HEK293 (cell line): ENCODE data around the gene CHI3L1.
A peak's percentile ranks its signal among the peaks of the same experiment; 100 is the strongest.

Experiments used
- CTCF ChIA-PET: fragments of 350-600 bp; formaldehyde crosslinking; extraction: SDS; loops from one replicate; lab custom pipeline; 2021; ENCODE audit warnings: antibody characterized with exemption; lab: Yijun Ruan, JAX
- POLR2A ChIA-PET: fragments of 300-600 bp; formaldehyde crosslinking; extraction: SDS; loops from one replicate; lab custom pipeline; 2020; ENCODE audit warnings: antibody characterized with exemption, inconsistent platforms; lab: Yijun Ruan, JAX
- H3K27ac ChIP-seq: fragments of 200-500 bp; sonication (Bioruptor generic); 2 replicates; pipeline ENCODE4 v1.5.1; 2014; ENCODE audit warnings: low read depth, low read length, control low read depth, inconsistent platforms; ENCODE audit errors: extremely low read depth
- H3K36me3 ChIP-seq, 2 experiments: fragments of 200-500 bp in 1 of 2; sonication (Bioruptor generic) in 1 of 2; 1 replicate in 1 of 2; 2 replicates in 1 of 2; pipeline ENCODE4 v1.5.1; 2014 to 2017; ENCODE audit warnings: inconsistent platforms in 2 of 2, low read length in 2 of 2; ENCODE audit not compliant: control insufficient read depth in 2 of 2, insufficient read depth in 1 of 2
- H3K4me1 ChIP-seq: fragments of 200-500 bp; sonication (Bioruptor generic); 2 replicates; pipeline ENCODE4 v1.5.1; 2014; ENCODE audit warnings: mild to moderate bottlenecking, low read length, inconsistent platforms; ENCODE audit not compliant: control insufficient read depth, insufficient read depth
- H3K4me3 ChIP-seq: 2 replicates; pipeline ENCODE4 v1.5.1; 2011; ENCODE audit warnings: low read depth, mild to moderate bottlenecking, control low read depth, low read length, moderate library complexity
- H3K9me3 ChIP-seq: fragments of 200-500 bp; sonication (Bioruptor generic); 2 replicates; pipeline ENCODE4 v1.5.1; 2014; ENCODE audit warnings: low read depth, low read length, inconsistent platforms; ENCODE audit not compliant: control insufficient read depth, insufficient read depth
- AEBP2 ChIP-seq: fragments of 450-650 bp; formaldehyde crosslinking; IDR thresholded peaks from 2 replicates; pipeline ENCODE4 v1.5.1; 2016; ENCODE audit warnings: missing biosample characterization, missing genetic modification characterization, borderline replicate concordance
- ATF2 ChIP-seq: fragments of 450-650 bp; formaldehyde crosslinking; IDR thresholded peaks from 2 replicates; pipeline ENCODE4 v1.5.1; 2016; ENCODE audit warnings: missing biosample characterization, missing genetic modification characterization, low read depth
- GLI4 ChIP-seq: fragments of 450-650 bp; formaldehyde crosslinking; IDR thresholded peaks from 2 replicates; pipeline ENCODE4 v1.5.1; 2016; ENCODE audit warnings: missing biosample characterization, missing genetic modification characterization
- GLIS1 ChIP-seq: fragments of 450-650 bp; formaldehyde crosslinking; IDR thresholded peaks from 2 replicates; pipeline ENCODE4 v1.5.1; 2016; ENCODE audit warnings: missing biosample characterization, missing genetic modification characterization
- HOXC10 ChIP-seq: sonication (generic); formaldehyde crosslinking; IDR thresholded peaks from 2 replicates; pipeline ENCODE4 v1.8.1; 2023; ENCODE audit warnings: mild to moderate bottlenecking, missing genetic modification reagents
- INSM2 ChIP-seq: fragments of 450-650 bp; formaldehyde crosslinking; IDR thresholded peaks from 2 replicates; pipeline ENCODE4 v1.5.1; 2016; ENCODE audit warnings: missing biosample characterization, missing genetic modification characterization
- KLF16 ChIP-seq: fragments of 450-650 bp; formaldehyde crosslinking; IDR thresholded peaks from 2 replicates; pipeline ENCODE4 v1.5.1; 2017; ENCODE audit warnings: missing biosample characterization, missing genetic modification characterization
- MEIS1 ChIP-seq: sonication (generic); formaldehyde crosslinking; IDR thresholded peaks from 2 replicates; pipeline ENCODE4 v1.8.1; 2022; ENCODE audit warnings: missing genetic modification reagents, mild to moderate bottlenecking, borderline replicate concordance
- OVOL3 ChIP-seq: fragments of 450-650 bp; formaldehyde crosslinking; IDR thresholded peaks from 2 replicates; pipeline ENCODE4 v1.5.1; 2016; ENCODE audit warnings: missing biosample characterization, missing genetic modification characterization
- RBAK ChIP-seq: fragments of 450-650 bp; formaldehyde crosslinking; IDR thresholded peaks from 2 replicates; pipeline ENCODE4 v1.5.1; 2016; ENCODE audit warnings: missing biosample characterization, missing genetic modification characterization
- REPIN1 ChIP-seq: fragments of 450-650 bp; formaldehyde crosslinking; IDR thresholded peaks from 2 replicates; pipeline ENCODE4 v1.5.1; 2017; ENCODE audit warnings: missing biosample characterization, missing genetic modification characterization, low read depth
- SALL2 ChIP-seq: fragments of 450-650 bp; formaldehyde crosslinking; IDR thresholded peaks from 2 replicates; pipeline ENCODE4 v1.5.0; 2017; ENCODE audit warnings: missing biosample characterization, mild to moderate bottlenecking, missing genetic modification characterization, borderline replicate concordance
- SP3 ChIP-seq: fragments of 450-650 bp; formaldehyde crosslinking; IDR thresholded peaks from 2 replicates; pipeline ENCODE4 v1.5.1; 2016; ENCODE audit warnings: missing biosample characterization, missing genetic modification characterization
- ZIC2 ChIP-seq: fragments of 450-650 bp; formaldehyde crosslinking; IDR thresholded peaks from 2 replicates; pipeline ENCODE4 v1.5.1; 2016; ENCODE audit warnings: missing biosample characterization, missing genetic modification characterization
- ZNF132 ChIP-seq: fragments of 450-650 bp; formaldehyde crosslinking; IDR thresholded peaks from 2 replicates; pipeline ENCODE4 v1.5.1; 2017; ENCODE audit warnings: missing biosample characterization, missing genetic modification characterization, borderline replicate concordance
- ZNF146 ChIP-seq: fragments of 450-650 bp; formaldehyde crosslinking; IDR thresholded peaks from 2 replicates; pipeline ENCODE4 v1.5.1; 2016; ENCODE audit warnings: missing biosample characterization, missing genetic modification characterization
- ZNF155 ChIP-seq: fragments of 450-650 bp; formaldehyde crosslinking; IDR thresholded peaks from 2 replicates; pipeline ENCODE4 v1.5.1; 2016; ENCODE audit warnings: missing biosample characterization, missing genetic modification characterization
- ZNF214 ChIP-seq: fragments of 450-650 bp; formaldehyde crosslinking; IDR thresholded peaks from 2 replicates; pipeline ENCODE4 v1.5.1; 2017; ENCODE audit warnings: missing biosample characterization, mild to moderate bottlenecking, missing genetic modification characterization, borderline replicate concordance
- ZNF221 ChIP-seq: fragments of 450-650 bp; formaldehyde crosslinking; IDR thresholded peaks from 2 replicates; pipeline ENCODE4 v1.5.1; 2017; ENCODE audit warnings: missing biosample characterization, missing genetic modification characterization, borderline replicate concordance
- ZNF223 ChIP-seq: fragments of 450-650 bp; formaldehyde crosslinking; IDR thresholded peaks from 2 replicates; pipeline ENCODE4 v1.5.1; 2016; ENCODE audit warnings: missing biosample characterization, missing genetic modification characterization
- ZNF239 ChIP-seq: fragments of 450-650 bp; formaldehyde crosslinking; IDR thresholded peaks from 2 replicates; pipeline ENCODE4 v1.5.1; 2016; ENCODE audit warnings: missing biosample characterization, missing genetic modification characterization
- ZNF302 ChIP-seq: fragments of 450-650 bp; formaldehyde crosslinking; IDR thresholded peaks from 2 replicates; pipeline ENCODE4 v1.5.1; 2016; ENCODE audit warnings: missing biosample characterization, missing genetic modification characterization, low read depth
- ZNF311 ChIP-seq: fragments of 450-650 bp; formaldehyde crosslinking; IDR thresholded peaks from 2 replicates; pipeline ENCODE4 v1.5.1; 2017; ENCODE audit warnings: missing biosample characterization, missing genetic modification characterization, borderline replicate concordance
- ZNF37A ChIP-seq: fragments of 450-650 bp; IDR thresholded peaks from 2 replicates; pipeline ENCODE4 v1.5.1; 2018; ENCODE audit warnings: missing biosample characterization, missing genetic modification characterization
- ZNF544 ChIP-seq: fragments of 450-650 bp; formaldehyde crosslinking; IDR thresholded peaks from 2 replicates; pipeline ENCODE4 v1.5.0; 2017; ENCODE audit warnings: missing biosample characterization, missing genetic modification characterization
- ZNF548 ChIP-seq: fragments of 450-650 bp; formaldehyde crosslinking; IDR thresholded peaks from 2 replicates; pipeline ENCODE4 v1.5.1; 2016; ENCODE audit warnings: missing biosample characterization, missing genetic modification characterization
- ZNF585B ChIP-seq: fragments of 450-650 bp; formaldehyde crosslinking; IDR thresholded peaks from 2 replicates; pipeline ENCODE4 v1.5.1; 2016; ENCODE audit warnings: missing biosample characterization, missing genetic modification characterization
- ZNF629 ChIP-seq: fragments of 450-650 bp; formaldehyde crosslinking; IDR thresholded peaks from 2 replicates; pipeline ENCODE4 v1.5.1; 2017; ENCODE audit warnings: missing biosample characterization, missing genetic modification characterization
- ZNF747 ChIP-seq: fragments of 450-650 bp; formaldehyde crosslinking; IDR thresholded peaks from 2 replicates; pipeline ENCODE4 v1.5.1; 2016; ENCODE audit warnings: missing biosample characterization, missing genetic modification characterization

Gene CHI3L1

GRCh38 chr1:203150511-203151297 is 35.8 kb downstream of the CHI3L1 start (continued):
- TF ChIP-seq ZNF214 (tag by site-specific recombination) (no peak), ZNF747 (tag by site-specific recombination) (no peak), ZNF311 (tag by site-specific recombination) (no peak), ZNF239 (tag by site-specific recombination) (no peak), ZIC2 (tag by site-specific recombination) (peak; percentile 67), RBAK (no peak), ZNF37A (tag by site-specific recombination) (no peak), AEBP2 (tag by site-specific recombination) (no peak), GLIS1 (tag by site-specific recombination) (peak; percentile 74), HOXC10 (CRISPR knock-in tag) (no peak), ZNF223 (tag by site-specific recombination) (no peak), ZNF132 (tag by site-specific recombination) (no peak), ZNF585B (no peak), REPIN1 (tag by site-specific recombination) (no peak), INSM2 (tag by site-specific recombination) (no peak), ZNF221 (no peak), GLI4 (tag by site-specific recombination) (no peak), SALL2 (tag by site-specific recombination) (no peak)

DNA sequence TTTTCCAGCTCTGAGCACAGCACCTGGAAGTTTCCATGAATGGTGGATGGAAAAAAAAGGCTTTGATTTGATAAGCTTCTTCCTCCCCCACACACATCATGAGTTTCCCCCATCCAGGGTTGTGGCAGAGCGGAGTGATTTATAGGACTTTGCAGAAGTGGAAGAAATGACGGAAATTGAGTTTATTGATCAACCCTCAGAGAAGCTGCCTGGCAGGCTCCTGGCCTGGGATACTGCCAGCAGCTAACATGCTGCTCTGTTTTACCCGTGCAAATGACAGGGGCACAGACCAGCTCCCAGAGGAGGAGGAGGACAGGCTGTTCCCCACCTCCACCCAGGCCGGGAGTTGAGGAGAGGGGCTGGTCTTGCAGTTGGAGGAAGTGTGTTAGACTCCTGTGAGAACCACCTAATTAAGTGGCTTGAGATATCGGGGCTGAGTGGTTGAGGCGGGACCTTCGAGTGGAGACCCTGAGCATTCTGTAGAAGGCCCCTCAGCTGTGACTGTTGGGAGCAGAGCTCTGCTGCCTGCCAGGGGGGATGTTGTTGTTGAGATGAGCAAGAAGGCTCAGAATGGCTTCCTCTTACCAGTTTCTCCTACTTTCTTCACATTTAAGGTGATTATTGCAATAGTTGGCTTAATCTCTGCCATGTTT is 37.2 kb downstream of the CHI3L1 start:
- Histone ChIP-seq H3K36me3 (no peaks in the 10 kb centered on the region), H3K4me1 (peaks cover 5% of the 10 kb centered on the region; the same call in 1 of the 2 replicates), H3K9me3 (no peaks in the 10 kb centered on the region), H3K4me3 (no peak overlapping the region), H3K27ac (no peak overlapping the region)
- POLR2A ChIA-PET: interaction anchor here (1.3 kb wide), 1 partner anchor 21 kb away, joined by 5 read pairs; the partner anchor contains the start of gene ADORA1
- CTCF ChIA-PET: interaction anchor here (0.6 to 2.7 kb wide), 6 partner anchors 15 to 1139 kb away, joined by 3 to 8 read pairs (median 4); partner anchors contain the start of gene ADORA1
- TF ChIP-seq OVOL3 (tag by site-specific recombination) (no peak), ZNF544 (tag by site-specific recombination) (no peak)

DNA sequence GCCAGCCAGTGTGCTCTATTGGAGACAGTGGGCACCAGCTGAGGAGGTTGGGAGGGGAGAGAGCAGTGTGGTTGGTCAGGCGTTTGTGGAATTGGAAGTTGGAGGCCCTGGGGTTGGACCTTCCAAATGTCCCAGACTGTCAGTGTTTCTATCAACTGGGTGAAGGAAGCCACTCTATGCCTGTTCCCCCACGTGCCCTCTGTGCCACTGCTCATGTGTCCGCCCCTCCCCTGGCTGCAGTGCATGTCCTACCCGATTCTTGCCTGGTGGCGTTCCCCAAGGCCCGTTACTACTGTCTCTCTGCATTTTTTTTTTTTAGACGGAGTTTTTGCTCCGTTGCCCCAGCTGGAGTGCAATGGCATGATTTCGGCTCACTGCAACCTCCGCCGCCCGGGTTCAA is 37.9 kb downstream of the CHI3L1 start:
- Histone ChIP-seq H3K4me1 (peaks cover 2% of the 10 kb centered on the region; the same call in 1 of the 2 replicates), H3K9me3 (no peaks in the 10 kb centered on the region), H3K4me3 (no peak overlapping the region), H3K27ac (no peak overlapping the region), H3K36me3 (no peaks in the 10 kb centered on the region)
- POLR2A ChIA-PET: interaction anchor here (1.3 kb wide), 1 partner anchor 21 kb away, joined by 5 read pairs; the partner anchor contains the start of gene ADORA1
- CTCF ChIA-PET: interaction anchor here (0.6 to 2.7 kb wide), 11 partner anchors 14 to 119 kb away, joined by 3 to 13 read pairs (median 6); partner anchors contain the start of gene ADORA1
- TF ChIP-seq MEIS1: no peak
- TF ChIP-seq ZNF155 (tag by site-specific recombination): no peak
- no peak for TF ChIP-seq ZNF302 (tag by site-specific recombination)
- TF ChIP-seq ATF2: no peak
- no peak for TF ChIP-seq KLF16 (tag by site-specific recombination)
- TF ChIP-seq SP3 (tag by site-specific recombination): no peak
- TF ChIP-seq ZNF146 (tag by site-specific recombination): no peak
- no peak for TF ChIP-seq ZNF548
- no peak for TF ChIP-seq ZNF629 (tag by site-specific recombination)
